IPS-11a (cell line): ENCODE data around the gene LDLR.
"Not testable (repeated sequence)": the region's sequence is repeated elsewhere in the genome, so short reads cannot be mapped to it uniquely, and the experiment has no call there.

ENCODE experiments used
- H3K4me3 ChIP-seq: one replicate; pipeline ENCODE4 v1.5.1; 2013; ENCODE audit warnings: low read depth, low read length, control low read depth

Gene LDLR

DNA sequence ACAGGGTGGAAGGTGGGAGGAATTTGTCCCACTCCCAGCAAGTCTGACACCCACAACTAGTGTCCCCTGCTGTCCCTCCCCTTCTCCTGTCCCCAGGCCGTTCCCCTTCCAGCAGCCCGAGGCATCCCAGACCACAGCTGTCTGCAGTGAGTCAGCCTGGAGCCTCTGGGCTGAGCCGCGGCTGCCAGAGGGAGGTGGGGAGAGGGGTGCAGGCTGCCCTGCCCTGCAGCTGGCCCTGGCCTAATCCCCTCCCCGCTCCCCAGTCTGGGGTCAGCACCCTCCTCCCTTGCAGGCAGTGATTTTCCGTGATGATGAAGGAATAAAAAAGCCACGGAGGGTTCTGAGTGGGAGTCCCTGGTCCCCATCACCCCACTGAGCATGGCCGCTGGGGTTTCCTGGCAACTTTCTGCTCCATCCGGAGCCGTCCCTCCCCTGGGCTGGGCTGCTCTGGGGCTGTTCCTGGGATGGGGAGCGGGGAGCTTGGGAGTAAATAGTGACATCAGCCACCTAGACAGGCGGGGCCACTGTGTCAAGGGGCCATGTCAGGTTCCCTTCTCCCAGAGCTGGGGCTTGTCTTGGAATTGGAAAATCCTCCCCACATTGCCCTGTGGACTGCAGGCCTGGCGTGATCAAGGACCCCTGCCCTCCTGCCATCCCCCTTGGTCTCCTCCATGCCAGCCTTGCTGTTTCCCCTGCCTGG is 49.5 kb downstream of the LDLR start:
- H3K4me3 ChIP-seq, result no peak overlapping the region

GRCh38 chr19:11140023-11140538 is 50.8 kb downstream of the LDLR start:
- not testable (repeated sequence) for H3K4me3 ChIP-seq

DNA sequence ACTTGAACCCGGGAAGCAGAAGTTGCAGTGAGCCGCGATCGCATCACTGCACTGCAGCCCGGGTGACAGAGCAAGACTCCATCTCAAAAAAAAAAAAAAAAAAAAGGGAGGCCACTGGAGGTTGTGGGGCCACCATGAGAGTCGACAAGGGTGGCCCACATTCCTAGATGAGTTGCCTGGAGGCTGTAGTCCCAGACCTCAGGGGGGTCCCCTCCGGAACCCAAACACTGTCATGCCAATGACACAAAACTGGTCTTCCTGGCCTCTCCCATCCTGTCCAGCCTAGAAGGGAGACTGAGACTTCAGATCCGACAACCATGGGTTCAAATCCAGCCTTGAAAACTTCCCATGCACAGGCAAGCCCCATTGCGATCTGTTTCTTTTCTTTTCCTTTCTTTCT is 51.6 kb downstream of the LDLR start:
- no peak overlapping the region for H3K4me3 ChIP-seq

- H3K4me3 ChIP-seq, result no peak overlapping the region
Observed at GRCh38 chr19:11141937-11142527, 52.8 kb downstream of the LDLR start.

- no peak overlapping the region for H3K4me3 ChIP-seq
Observed at GRCh38 chr19:11142528-11143171, 53.4 kb downstream of the LDLR start.

- H3K4me3 ChIP-seq, result no peak overlapping the region
Observed at GRCh38 chr19:11145536-11145924, 56.3 kb downstream of the LDLR start.

DNA sequence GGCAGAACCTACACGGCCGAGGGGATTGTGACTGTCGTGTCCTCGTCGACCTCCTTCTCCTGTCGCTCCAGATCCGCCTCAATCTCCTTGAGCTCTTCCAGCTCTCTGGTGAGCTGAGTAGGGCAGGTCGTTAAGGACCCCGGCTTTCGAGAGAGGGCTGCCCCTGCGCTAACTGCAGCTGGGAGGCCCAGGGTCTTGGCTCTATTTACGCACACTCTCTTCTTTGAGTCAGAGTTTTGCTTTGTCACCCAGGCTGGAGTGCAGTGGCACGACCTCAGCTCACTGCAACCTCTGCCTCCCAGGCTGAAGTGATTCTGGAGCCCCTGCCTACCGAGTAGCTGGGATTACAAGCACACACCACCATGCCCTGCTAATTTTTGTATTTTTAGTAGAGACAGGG is 58.7 kb downstream of the LDLR start:
- H3K4me3 ChIP-seq, result no peak overlapping the region

GRCh38 chr19:11151181-11151580 is 61.9 kb downstream of the LDLR start:
- H3K4me3 ChIP-seq, result no peak overlapping the region

DNA sequence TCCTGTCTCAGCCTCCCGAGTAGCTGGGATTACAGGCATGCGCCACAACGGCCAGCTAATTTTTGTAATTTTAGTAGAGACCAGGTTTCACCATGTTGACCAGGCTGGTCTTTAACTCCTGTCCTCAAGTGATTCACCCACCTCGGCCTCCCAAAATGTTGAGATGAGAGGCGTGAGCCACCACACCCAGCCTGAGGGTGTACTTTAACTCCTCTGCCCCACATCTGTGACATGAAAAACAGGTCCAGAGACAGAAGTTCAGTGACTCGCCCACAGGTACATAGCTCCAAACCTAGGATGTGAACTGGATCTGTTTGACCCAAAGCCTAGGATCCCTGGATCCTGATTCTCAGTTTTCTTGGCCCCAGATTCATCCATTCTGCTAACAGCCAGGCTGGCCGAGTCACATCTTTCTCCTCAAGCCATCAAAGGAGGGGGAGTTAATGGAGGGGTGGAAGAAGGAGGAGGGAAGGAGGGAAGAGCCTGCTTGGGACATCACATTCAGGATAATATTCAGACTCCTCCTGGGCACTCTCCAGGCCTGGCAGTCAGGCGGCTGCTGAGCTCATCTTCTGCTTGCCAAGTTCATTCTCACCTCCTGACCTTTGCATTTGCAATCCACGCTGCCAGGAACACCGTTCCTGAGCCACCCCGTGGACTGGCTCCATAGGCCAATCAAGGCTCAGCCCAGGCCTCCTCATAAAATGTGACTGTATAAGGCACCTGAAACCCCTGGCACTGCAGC is 63.2 kb downstream of the LDLR start:
- H3K4me3 ChIP-seq, result no peak overlapping the region

- peak overlapping the region; percentile 94 for H3K4me3 ChIP-seq
Observed at GRCh38 chr19:11154683-11155047, 65.4 kb downstream of the LDLR start.

- H3K4me3 ChIP-seq, result peak within 1 kb of the TSS; percentile 94
Observed at GRCh38 chr19:11155373-11156120, 66.3 kb downstream of the LDLR start, which contains the start of gene SPC24. Gene SPC24, minus strand, starts transcription at chr19:11155782. Its CDS starts 6 bp downstream, at chr19:11155776.

DNA sequence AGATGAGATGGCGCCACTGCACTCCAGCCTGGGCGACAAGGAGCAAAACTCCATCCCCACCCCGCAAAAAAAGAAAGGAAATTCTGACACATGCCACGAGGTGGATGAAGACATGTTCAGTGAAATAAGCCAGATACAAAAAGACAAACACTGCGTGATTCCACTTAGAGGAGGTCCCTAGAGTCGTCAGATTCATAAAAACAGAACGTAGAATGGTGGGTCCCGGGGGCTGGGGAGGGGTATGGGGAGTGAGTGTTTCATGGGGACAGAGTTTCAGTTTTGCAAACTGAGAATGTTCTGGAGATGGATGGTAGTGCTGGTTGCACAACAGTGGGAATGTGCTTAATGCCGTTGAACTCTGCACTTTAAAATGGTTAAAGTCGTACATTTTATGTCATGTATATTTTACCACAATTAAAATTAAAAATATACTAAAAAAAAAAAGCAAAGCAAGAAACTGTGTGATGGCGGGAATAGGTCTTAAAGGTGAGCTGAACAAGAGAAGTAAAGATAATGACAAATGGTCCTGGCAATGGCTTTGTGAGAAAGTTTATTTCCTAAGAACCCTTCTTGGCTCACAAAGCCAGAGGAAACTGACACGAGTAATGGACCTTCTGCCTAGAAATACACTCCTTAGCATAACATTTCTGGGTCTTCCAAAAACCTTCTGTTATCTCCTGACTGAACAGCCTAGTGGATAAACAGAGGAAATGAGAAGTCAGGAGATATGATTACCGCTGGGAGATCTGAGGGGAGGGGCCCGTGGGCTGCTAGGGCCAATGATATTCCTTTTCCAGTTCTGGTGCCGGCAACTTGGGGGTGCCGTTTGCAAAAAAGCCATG is 70.6 kb downstream of the LDLR start:
- H3K4me3 ChIP-seq, result no peak overlapping the region

- not testable (repeated sequence) for H3K4me3 ChIP-seq
Observed at GRCh38 chr19:11160440-11160768, 71.1 kb downstream of the LDLR start.

DNA sequence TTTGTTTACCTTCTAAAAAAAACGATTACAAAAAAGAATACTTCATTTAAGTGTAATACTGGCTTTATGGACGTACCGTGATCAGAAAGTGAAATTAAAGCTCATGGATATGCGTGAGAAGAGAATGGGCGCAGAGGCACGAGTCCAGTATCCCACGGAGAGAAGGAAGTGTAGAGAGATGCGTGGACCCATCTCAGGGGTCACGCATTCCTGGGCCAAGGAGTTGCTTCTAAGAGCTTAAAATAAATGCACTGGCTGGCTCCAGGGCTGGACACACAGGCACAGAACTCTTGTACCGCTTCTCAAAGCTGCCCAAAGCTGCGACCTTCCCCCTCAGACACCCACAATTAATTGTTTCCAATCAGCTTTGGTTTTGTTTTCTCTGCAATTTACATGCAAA is 75.0 kb downstream of the LDLR start:
- no peak overlapping the region for H3K4me3 ChIP-seq

DNA sequence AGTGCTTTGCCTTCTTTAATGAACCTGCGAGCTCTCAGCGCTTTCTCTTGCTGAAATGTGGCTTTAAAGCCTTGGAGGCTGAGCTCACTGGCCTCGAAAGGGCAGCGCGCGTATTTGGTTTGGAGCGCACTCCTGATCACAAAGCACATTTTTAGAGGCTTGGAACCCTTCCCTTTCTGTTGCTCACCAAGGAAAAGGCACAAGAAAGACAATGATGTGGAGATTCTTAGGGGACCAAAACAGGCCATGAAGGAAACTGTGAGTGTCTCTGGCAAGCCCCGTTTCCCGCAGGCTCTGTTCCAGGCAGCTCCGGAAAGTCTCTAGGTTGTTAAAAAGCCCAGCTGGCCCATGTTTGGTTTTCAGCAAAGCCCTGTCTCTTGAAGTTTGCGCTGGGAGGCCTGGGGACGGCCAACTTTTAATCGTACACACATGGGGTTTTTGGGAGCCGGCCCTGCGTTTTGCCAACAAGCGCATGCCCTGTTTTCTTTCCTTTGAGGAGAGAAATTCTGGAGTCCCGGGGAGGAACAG is 75.7 kb downstream of the LDLR start:
- H3K4me3 ChIP-seq, result no peak overlapping the region

- H3K4me3 ChIP-seq, result no peak overlapping the region
Observed at GRCh38 chr19:11165486-11166030, 76.3 kb downstream of the LDLR start.

GRCh38 chr19:11166281-11167142 is 77.2 kb downstream of the LDLR start:
- no peak overlapping the region for H3K4me3 ChIP-seq

GRCh38 chr19:11168568-11168967 is 79.3 kb downstream of the LDLR start:
- H3K4me3 ChIP-seq, result no peak overlapping the region
